ENCODE data around the gene MAPK10.

- no peak for TF ChIP-seq CTCF (IDR thresholded peaks at IDR 0.05; ENCODE audit: low read depth, low read length, missing input control)
- TF ChIP-seq ZBTB33 (IDR thresholded peaks at IDR 0.05): no peak
- TF ChIP-seq SP1 (IDR thresholded peaks at IDR 0.05): no peak
- TF ChIP-seq FOXA1 (IDR thresholded peaks at IDR 0.05): no peak
- no peak for TF ChIP-seq GABPA (IDR thresholded peaks at IDR 0.05 in 1 of 2, conservative IDR thresholded peaks at IDR 0.05 in 1 of 2)
- no peak for TF ChIP-seq REST (IDR thresholded peaks at IDR 0.05)
- no peak for TF ChIP-seq JUND (IDR thresholded peaks at IDR 0.05)
- no peak for TF ChIP-seq TAF1 (conservative IDR thresholded peaks at IDR 0.05)
- no peak for TF ChIP-seq RXRA (IDR thresholded peaks at IDR 0.05)
- no peak for TF ChIP-seq EGR1 (IDR thresholded peaks at IDR 0.05; ENCODE audit: low read depth in 2 of 2)
- no peak for TF ChIP-seq MAX (IDR thresholded peaks at IDR 0.05)
- no peak for TF ChIP-seq FOXA2 (IDR thresholded peaks at IDR 0.05)
These were observed 324.2 kb downstream of the MAPK10 start for GRCh38 chr4:86035688-86036087.

All from liver (tissue), 3 donors.